ENCODE measurements around the gene MRAS. TPM values are rescaled to one million over a fixed set of nuclear protein-coding genes. Genes with fewer than 3 reads are reported as not detected.
A peak's percentile ranks its signal among the peaks of the same experiment; 100 is the strongest.

The MRAS gene
- total RNA-seq, 1 donor from 2014 or later = 55.4 TPM

DNA sequence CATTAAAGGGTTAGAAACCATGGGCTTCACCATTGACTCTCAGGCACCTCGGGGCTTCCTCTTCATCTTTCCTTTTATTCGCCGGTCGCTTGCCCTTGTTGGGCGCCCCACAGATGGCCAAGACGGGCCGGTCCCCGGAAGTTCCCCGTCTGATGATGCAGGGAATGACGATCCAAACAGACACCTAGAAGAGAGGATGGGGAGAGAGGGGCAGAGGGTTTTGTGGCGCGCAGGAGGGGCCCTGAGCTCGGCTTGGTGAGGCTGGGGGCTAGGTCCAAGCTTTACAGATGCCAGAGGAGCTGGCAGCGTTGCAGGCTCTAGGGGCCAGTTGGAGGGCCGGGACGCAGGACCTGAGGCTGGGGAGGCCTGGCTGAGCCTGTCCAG lies 85.5 kb downstream of the MRAS start:
- Histone ChIP-seq H3K4me1 (peaks cover 30% of the 10 kb centered on the region), H3K36me3 (no peaks in the 10 kb centered on the region), H3K27ac (peak overlapping the region; percentile 74), H3K9me3 (no peaks in the 10 kb centered on the region), H3K27me3 (ENCODE audit: low read depth) (peaks cover 36% of the 10 kb centered on the region), H3K4me3 (peak overlapping the region; percentile 70)
- ATAC-seq = no peak
- TF ChIP-seq, protein P1, sequence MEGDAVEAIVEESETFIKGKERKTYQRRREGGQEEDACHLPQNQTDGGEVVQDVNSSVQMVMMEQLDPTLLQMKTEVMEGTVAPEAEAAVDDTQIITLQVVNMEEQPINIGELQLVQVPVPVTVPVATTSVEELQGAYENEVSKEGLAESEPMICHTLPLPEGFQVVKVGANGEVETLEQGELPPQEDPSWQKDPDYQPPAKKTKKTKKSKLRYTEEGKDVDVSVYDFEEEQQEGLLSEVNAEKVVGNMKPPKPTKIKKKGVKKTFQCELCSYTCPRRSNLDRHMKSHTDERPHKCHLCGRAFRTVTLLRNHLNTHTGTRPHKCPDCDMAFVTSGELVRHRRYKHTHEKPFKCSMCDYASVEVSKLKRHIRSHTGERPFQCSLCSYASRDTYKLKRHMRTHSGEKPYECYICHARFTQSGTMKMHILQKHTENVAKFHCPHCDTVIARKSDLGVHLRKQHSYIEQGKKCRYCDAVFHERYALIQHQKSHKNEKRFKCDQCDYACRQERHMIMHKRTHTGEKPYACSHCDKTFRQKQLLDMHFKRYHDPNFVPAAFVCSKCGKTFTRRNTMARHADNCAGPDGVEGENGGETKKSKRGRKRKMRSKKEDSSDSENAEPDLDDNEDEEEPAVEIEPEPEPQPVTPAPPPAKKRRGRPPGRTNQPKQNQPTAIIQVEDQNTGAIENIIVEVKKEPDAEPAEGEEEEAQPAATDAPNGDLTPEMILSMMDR (IDR thresholded peaks at IDR 0.05) = no peak
- intact Hi-C loops (cut with DNase I) = no loop called here
- no peak for DNase-seq

DNA sequence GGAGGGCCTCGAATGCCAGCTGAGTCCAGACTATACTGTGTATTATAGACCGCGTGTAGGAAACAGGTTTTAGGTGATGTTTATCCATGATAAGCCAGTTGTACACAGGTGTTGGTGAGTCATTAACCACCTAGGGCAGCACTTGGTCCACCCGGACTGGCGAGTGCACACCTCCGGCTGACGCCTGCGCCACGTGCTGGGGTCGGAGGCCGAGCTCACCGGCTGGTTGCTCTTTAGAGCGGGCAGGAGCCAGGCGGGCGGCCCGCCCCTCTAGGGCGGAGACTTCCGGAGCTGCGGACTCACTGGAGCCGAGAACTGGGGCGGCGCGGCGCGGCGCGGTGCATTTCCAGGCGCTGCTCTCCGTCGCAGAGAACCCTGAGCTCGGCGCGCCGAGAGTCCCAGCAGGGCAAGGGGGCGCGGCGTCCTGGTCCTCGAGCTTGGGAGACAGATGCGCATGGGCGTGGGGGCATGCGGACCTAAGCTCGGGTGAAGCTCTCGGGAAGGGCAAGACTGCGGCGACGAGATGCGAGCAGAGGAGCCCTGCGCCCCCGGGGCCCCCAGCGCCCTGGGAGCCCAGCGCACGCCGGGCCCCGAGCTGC lies 86.0 kb downstream of the MRAS start, which contains the start of gene ESYT3:
TSS of gene ESYT3 (plus strand) at position 341 of the 599 bp plus-strand sequence. CDS start at position 524, 183 bp downstream.
- peaks cover 36% of the 10 kb centered on the region for H3K27me3 ChIP-seq (ENCODE audit: low read depth)
- ATAC-seq = peak; percentile 95 to 96
- TF ChIP-seq, protein P1 (IDR thresholded peaks at IDR 0.05) = no peak

DNA sequence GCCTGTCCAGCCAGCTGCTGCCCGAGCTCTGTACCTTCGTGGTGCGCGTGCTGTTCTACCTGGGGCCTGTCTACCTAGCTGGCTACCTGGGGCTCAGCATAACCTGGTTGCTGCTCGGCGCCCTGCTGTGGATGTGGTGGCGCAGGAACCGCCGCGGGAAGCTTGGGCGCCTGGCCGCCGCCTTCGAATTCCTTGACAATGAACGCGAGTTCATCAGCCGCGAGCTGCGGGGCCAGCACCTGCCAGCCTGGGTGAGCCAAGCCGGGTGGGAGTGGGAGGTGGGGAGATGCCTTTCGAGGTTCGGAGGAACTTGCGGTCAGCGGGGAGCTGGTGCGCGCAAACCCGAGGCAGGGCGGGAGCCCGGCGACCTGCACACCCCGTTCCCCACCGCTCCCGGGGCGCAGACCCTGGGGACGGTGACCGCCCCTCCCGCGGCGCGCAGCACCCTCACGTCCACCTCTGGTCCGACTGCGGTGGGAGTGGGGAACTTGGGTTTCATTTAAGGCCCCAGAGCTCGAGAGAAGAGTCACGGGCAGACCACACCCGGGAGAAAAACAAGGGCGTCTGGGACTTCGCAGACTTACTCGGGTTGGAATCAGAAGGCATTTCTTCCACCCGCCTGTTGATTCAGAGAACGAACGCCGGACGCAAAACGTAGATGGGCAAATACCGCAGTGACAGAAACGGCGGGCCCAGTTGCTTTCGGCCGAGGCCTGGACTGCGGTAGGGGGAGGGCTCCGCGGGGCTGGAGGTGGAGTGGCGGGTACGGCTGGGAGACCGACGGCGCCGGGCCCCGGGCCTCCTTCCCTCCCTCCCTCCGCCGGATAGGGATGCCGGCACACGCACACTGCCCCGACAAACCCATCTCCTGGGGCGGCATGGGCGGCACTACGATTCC lies 86.7 kb downstream of the MRAS start:
- peaks cover 30% of the 10 kb centered on the region for H3K4me1 ChIP-seq
- ATAC-seq = peak; percentile 36 to 55
- peak overlapping the region; percentile 70 for H3K4me3 ChIP-seq
- no peaks in the 10 kb centered on the region for H3K9me3 ChIP-seq
- no peak for DNase-seq
- peak overlapping the region; percentile 74 for H3K27ac ChIP-seq
- peaks cover 29% of the 10 kb centered on the region for H3K27me3 ChIP-seq (ENCODE audit: low read depth)
- H3K36me3 ChIP-seq = no peaks in the 10 kb centered on the region
- TF ChIP-seq, protein P1 (IDR thresholded peaks at IDR 0.05) = no peak
- intact Hi-C loops (cut with DNase I) = no loop called here

More for the DNA sequence above, 86.0 kb downstream of the MRAS start, which contains the start of gene ESYT3:
- intact Hi-C loops (cut with DNase I) = no loop called here
- Histone ChIP-seq H3K9me3 (no peaks in the 10 kb centered on the region), H3K36me3 (no peaks in the 10 kb centered on the region), H3K27ac (peak within 1 kb of the TSS; percentile 74), H3K4me3 (peak within 1 kb of the TSS; percentile 70), H3K4me1 (peaks cover 30% of the 10 kb centered on the region)
- peak; percentile 95 for DNase-seq

DNA sequence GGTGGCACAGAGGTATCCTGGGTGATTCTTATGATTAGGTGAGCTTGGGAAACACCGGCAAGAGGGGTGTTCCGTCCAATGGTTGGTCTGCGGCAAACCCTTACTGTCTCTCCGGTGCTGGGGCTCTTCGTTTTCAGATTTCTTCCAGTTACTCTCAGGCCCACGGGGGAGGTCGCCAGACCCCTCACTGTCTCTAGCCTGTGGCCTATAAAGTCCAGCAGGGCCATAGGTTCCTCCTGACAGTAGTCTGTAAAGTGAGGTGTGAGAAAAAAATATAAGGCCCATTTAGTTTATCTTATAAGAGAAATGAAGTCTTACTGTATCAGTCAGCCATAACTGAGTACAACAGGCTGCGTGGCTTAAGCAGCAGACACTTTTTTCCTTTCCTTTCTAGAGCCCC lies 87.5 kb downstream of the MRAS start:
- Histone ChIP-seq H3K27ac (peak overlapping the region; percentile 74), H3K9me3 (no peaks in the 10 kb centered on the region), H3K27me3 (ENCODE audit: low read depth) (peaks cover 25% of the 10 kb centered on the region), H3K4me1 (peaks cover 35% of the 10 kb centered on the region), H3K4me3 (peak overlapping the region; percentile 70), H3K36me3 (no peaks in the 10 kb centered on the region)
- TF ChIP-seq, protein P1 (IDR thresholded peaks at IDR 0.05) = no peak
- ATAC-seq = peak; percentile 1 to 27
- intact Hi-C loops (cut with DNase I) = no loop called here
- DNase-seq = no peak

DNA sequence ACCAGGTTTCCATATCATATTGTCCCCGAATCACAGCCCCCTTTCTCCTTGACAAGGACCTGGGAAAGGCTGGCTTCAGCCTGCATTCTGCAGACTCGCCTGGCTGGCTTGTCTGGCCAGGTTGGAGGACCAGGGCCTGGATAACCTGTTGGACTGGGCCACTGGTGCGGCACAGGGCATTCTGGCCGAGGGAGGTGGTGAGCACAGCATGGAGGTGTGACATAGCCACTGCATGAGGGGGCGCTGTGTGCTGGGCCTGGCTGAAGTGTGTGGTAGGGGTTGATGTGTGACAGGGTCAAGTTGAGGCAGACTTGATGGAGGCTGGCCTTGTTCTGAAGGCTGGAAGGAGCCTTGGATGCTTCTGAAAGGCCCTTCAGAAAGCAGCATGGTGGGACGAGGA lies 88.9 kb downstream of the MRAS start:
- intact Hi-C loops (cut with DNase I) = no loop called here
- H3K4me1 ChIP-seq = peaks cover 49% of the 10 kb centered on the region
- TF ChIP-seq, protein P1 (IDR thresholded peaks at IDR 0.05) = no peak
- ATAC-seq = no peak
- H3K27ac ChIP-seq = no peak overlapping the region
- no peaks in the 10 kb centered on the region for H3K36me3 ChIP-seq
- peaks cover 25% of the 10 kb centered on the region for H3K27me3 ChIP-seq (ENCODE audit: low read depth)
- no peaks in the 10 kb centered on the region for H3K9me3 ChIP-seq
- no peak overlapping the region for H3K4me3 ChIP-seq
- DNase-seq = no peak

Data from lower lobe of right lung (tissue), 2 donors.